ENCODE data around the gene PPP1R12C. TPM values are rescaled to one million over a fixed set of nuclear protein-coding genes. Genes with fewer than 3 reads are reported as not detected.

Gene PPP1R12C
- total RNA-seq, 1 experiment from 2014 or later: 136 TPM

- no peak overlapping the region for H3K4me3 ChIP-seq (ENCODE audit: low read length)
- no peak overlapping the region for H2AFZ ChIP-seq (ENCODE audit: low read length)
- BruUV-seq (replicated peaks): no TSS peak
- H3K27ac ChIP-seq (ENCODE audit: low read length): no peak overlapping the region
- no peaks in the 10 kb centered on the region for H3K27me3 ChIP-seq (ENCODE audit: low read length)
- no peaks in the 10 kb centered on the region for H3F3A ChIP-seq (ENCODE audit: low read length, unreplicated experiment)
- TF ChIP-seq EZH2phosphoT487 (IDR thresholded peaks at IDR 0.05; ENCODE audit: borderline replicate concordance, low read length) (no peak), CTCF (conservative IDR thresholded peaks at IDR 0.05; ENCODE audit: low read depth, low read length) (no peak), EZH2 (IDR thresholded peaks at IDR 0.05; ENCODE audit: low read length, unreplicated experiment) (no peak)
- intact Hi-C loops (cut with micrococcal nuclease): no loop called here
- no peaks in the 10 kb centered on the region for H3K9me3 ChIP-seq (ENCODE audit: low read length)
- no peak for ATAC-seq
- no peaks in the 10 kb centered on the region for H3K4me1 ChIP-seq (ENCODE audit: insufficient read depth, low read length)
- no peaks in the 10 kb centered on the region for H4K20me1 ChIP-seq (ENCODE audit: low read length)
- ChIA-PET CTCF (no interaction called here), POLR2A (ENCODE audit: unreplicated experiment) (no interaction called here)
- H3K79me2 ChIP-seq (ENCODE audit: low read length): no peaks in the 10 kb centered on the region
- no peak for DNase-seq
- H3K36me3 ChIP-seq (ENCODE audit: low read depth, low read length): peaks cover 12% of the 10 kb centered on the region
- no peak overlapping the region for H3K4me2 ChIP-seq (ENCODE audit: low read length)
- no peak overlapping the region for H3K9ac ChIP-seq (ENCODE audit: low read length)
- H3K9me2 ChIP-seq (replicated peaks; ENCODE audit: low read length): no peaks in the 10 kb centered on the region
Measured at GRCh38 chr19:55083004-55083850, 34.2 kb downstream of the PPP1R12C start.

DNA sequence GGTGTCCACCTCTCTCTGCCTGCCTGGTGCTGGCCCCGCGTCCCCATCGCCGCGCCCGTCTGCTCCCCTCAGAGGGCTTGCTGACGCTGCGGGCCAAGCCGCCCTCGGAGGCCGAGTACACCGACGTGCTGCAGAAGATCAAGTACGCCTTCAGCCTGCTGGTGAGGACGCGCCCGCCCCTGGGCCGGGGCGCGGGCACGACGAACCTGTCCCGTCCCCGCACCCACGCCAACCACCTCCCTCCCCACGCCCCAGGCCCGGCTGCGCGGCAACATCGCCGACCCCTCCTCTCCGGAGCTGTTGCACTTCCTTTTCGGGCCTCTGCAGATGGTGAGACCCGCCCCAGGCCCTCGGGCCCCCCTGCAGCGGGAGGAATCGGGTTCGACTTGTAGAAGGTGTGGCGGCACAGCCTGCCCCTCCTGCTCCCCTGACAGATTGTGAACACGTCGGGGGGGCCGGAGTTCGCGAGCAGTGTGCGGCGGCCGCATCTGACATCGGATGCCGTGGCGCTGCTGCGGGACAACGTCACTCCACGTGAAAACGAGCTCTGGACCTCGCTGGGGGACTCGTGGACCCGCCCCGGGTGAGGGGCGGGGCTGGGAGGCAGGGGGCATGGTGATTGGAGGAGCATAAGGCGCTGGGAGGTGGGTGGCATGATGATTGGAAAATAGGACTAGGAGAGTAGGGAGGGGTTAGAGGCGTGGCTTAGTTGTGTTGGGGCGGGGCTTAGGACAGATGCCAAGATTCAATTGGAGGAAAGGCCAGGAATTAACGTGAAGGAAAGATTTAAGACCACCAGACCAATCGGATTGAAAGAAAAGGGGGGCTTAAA, 35.2 kb downstream of the PPP1R12C start:
- TF ChIP-seq CTCF (conservative IDR thresholded peaks at IDR 0.05; ENCODE audit: low read depth, low read length) (no peak), EZH2 (IDR thresholded peaks at IDR 0.05; ENCODE audit: low read length, unreplicated experiment) (no peak), EZH2phosphoT487 (IDR thresholded peaks at IDR 0.05; ENCODE audit: borderline replicate concordance, low read length) (no peak)
- no peaks in the 10 kb centered on the region for H3K9me2 ChIP-seq (replicated peaks; ENCODE audit: low read length)
- DNase-seq (peak; percentile 37), ATAC-seq (no peak)
- H4K20me1 ChIP-seq (ENCODE audit: low read length): no peaks in the 10 kb centered on the region
- H3K27ac ChIP-seq (ENCODE audit: low read length): no peak overlapping the region
- CTCF ChIA-PET: no interaction called here
- no TSS peak for BruUV-seq (replicated peaks)
- no peak overlapping the region for H3K4me2 ChIP-seq (ENCODE audit: low read length)
- H3K4me3 ChIP-seq (ENCODE audit: low read length): no peak overlapping the region
- POLR2A ChIA-PET (ENCODE audit: unreplicated experiment): no interaction called here
- intact Hi-C loops (cut with micrococcal nuclease): no loop called here
- peaks cover 9% of the 10 kb centered on the region for H3K36me3 ChIP-seq (ENCODE audit: low read depth, low read length)
- no peaks in the 10 kb centered on the region for H3K9me3 ChIP-seq (ENCODE audit: low read length)
- H3K27me3 ChIP-seq (ENCODE audit: low read length): no peaks in the 10 kb centered on the region
- H3K9ac ChIP-seq (ENCODE audit: low read length): no peak overlapping the region
- 0 out of 2 replicates have a peak, but pooled peaks cover 1% of the 10 kb centered on the region for H3K79me2 ChIP-seq (ENCODE audit: low read length)
- no peaks in the 10 kb centered on the region for H3F3A ChIP-seq (ENCODE audit: low read length, unreplicated experiment)
- no peaks in the 10 kb centered on the region for H3K4me1 ChIP-seq (ENCODE audit: insufficient read depth, low read length)
- H2AFZ ChIP-seq (ENCODE audit: low read length): no peak overlapping the region

DNA sequence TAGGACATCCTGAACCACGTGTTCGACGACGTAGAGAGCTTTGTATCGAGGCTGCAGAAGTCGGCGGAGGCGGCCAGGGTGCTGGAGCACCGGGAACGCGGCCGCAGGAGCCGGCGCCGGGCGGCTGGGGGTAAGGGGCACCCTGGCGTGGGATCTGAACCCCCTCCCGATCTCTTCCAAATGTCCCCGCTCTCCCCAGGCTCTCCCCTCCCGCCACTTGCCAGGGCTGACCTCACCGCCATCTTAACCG, 35.7 kb downstream of the PPP1R12C start:
- Histone ChIP-seq H3K27me3 (ENCODE audit: low read length) (no peaks in the 10 kb centered on the region), H4K20me1 (ENCODE audit: low read length) (no peaks in the 10 kb centered on the region), H3K9me2 (replicated peaks; ENCODE audit: low read length) (no peaks in the 10 kb centered on the region), H3K36me3 (ENCODE audit: low read depth, low read length) (peaks cover 6% of the 10 kb centered on the region), H3K9me3 (ENCODE audit: low read length) (no peaks in the 10 kb centered on the region), H3K27ac (ENCODE audit: low read length) (no peak overlapping the region), H3F3A (ENCODE audit: low read length, unreplicated experiment) (no peaks in the 10 kb centered on the region), H3K4me3 (ENCODE audit: low read length) (no peak overlapping the region), H3K4me2 (ENCODE audit: low read length) (no peak overlapping the region), H3K79me2 (ENCODE audit: low read length) (0 out of 2 replicates have a peak, but pooled peaks cover 6% of the 10 kb centered on the region), H3K4me1 (ENCODE audit: insufficient read depth, low read length) (0 out of 2 replicates have a peak, but pooled peaks cover 5% of the 10 kb centered on the region), H2AFZ (ENCODE audit: low read length) (no peak overlapping the region), H3K9ac (ENCODE audit: low read length) (no peak overlapping the region)
- no TSS peak for BruUV-seq (replicated peaks)
- TF ChIP-seq EZH2phosphoT487 (IDR thresholded peaks at IDR 0.05; ENCODE audit: borderline replicate concordance, low read length): no peak
- no peak for TF ChIP-seq CTCF (conservative IDR thresholded peaks at IDR 0.05; ENCODE audit: low read depth, low read length)
- no peak for TF ChIP-seq EZH2 (IDR thresholded peaks at IDR 0.05; ENCODE audit: low read length, unreplicated experiment)
- intact Hi-C loops (cut with micrococcal nuclease): no loop called here
- DNase-seq: no peak
- CTCF ChIA-PET: no interaction called here
- no peak for ATAC-seq
- POLR2A ChIA-PET (ENCODE audit: unreplicated experiment): no interaction called here
